OCI-LY1 (cell line): ENCODE measurements around the gene DDAH1.

Experiments used
- CTCF ChIP-seq: fragments of 200-600 bp; sonication (generic), shearing (Covaris generic); IDR thresholded peaks from 2 replicates; pipeline ENCODE4 v1.5.1; 2017; ENCODE audit warnings: mild to moderate bottlenecking, antibody characterized with exemption, low read length, moderate library complexity, mixed read lengths
- EZH2 ChIP-seq: fragments of 200-600 bp; sonication (generic), shearing (Covaris generic); IDR thresholded peaks from 2 replicates; pipeline ENCODE4 v1.8.0; 2017; ENCODE audit warnings: borderline replicate concordance, mixed run types, mild to moderate bottlenecking, antibody characterized with exemption, low read length, moderate library complexity, mixed read lengths

DNA sequence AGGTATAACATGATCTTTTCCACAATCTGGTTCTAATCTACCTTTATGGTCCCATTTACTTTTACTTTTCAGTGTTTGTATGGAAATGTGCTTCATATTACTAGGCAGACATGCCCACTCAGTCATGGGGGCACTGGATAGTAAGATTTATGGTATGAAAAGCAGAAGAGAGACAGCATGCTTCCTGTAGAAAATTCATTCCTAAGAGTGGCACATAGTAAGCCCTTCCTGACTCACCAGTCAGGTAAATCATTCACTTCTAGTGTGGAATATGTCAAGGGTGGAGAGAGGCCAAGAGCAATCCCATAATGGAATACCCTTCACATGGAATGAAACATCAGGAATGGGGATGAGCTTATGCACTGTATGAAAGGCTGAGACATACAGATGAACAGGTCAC, 139.0 kb downstream of the DDAH1 start:
- TF ChIP-seq CTCF (no peak), EZH2 (no peak)
